BE2C (cell line): ENCODE measurements around the gene TMEM151B.

Source experiments
- DNase-seq: peaks from one replicate; pipeline ENCODE4 v3.0.0-alpha.2; 2020
- H3K27me3 ChIP-seq: fragments of 250-450 bp; sonication (Bioruptor Pico); 2 replicates; pipeline ENCODE4 v1.5.1; 2020; ENCODE audit warnings: mild to moderate bottlenecking
- H3K36me3 ChIP-seq: fragments of 250-450 bp; sonication (Bioruptor Pico); 2 replicates; pipeline ENCODE4 v1.5.1; 2020; ENCODE audit warnings: mild to moderate bottlenecking
- H3K4me1 ChIP-seq: fragments of 250-450 bp; sonication (Bioruptor Pico); 2 replicates; pipeline ENCODE4 v1.5.1; 2020
- H3K4me3 ChIP-seq: 2 replicates; pipeline ENCODE4 v1.5.1; 2011; ENCODE audit warnings: low read depth, low read length
- H3K9me3 ChIP-seq: fragments of 250-450 bp; sonication (Bioruptor Pico); 2 replicates; pipeline ENCODE4 v1.5.1; 2020
- CTCF ChIP-seq: IDR thresholded peaks from 2 replicates; pipeline ENCODE4 v1.5.1; 2012; ENCODE audit warnings: mild to moderate bottlenecking, low read depth, low read length

TMEM151B gene

DNA sequence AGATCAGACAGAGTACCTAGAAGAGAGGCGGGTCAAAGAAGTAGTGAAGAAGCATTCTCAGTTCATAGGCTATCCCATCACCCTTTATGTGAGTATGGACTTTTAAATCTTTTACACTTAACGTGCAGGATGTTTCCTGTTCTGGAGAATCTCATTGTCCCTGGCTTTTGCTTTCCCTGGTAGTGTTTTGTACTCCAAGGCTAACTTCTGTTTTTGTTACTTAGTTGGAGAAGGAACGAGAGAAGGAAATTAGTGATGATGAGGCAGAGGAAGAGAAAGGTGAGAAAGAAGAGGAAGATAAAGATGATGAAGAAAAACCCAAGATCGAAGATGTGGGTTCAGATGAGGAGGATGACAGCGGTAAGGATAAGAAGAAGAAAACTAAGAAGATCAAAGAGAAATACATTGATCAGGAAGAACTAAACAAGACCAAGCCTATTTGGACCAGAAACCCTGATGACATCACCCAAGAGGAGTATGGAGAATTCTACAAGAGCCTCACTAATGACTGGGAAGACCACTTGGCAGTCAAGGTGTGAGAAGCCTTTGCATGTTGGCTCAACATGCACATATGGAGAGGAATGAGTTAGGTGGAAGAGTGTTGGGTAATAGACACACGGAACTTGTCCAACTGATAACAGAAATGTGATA is 20.1 kb upstream of the TMEM151B start:
- H3K9me3 ChIP-seq, result no peaks in the 10 kb centered on the region
- peak overlapping the region; percentile 94 for H3K4me3 ChIP-seq
- H3K36me3 ChIP-seq, result peaks cover 82% of the 10 kb centered on the region
- no peak for TF ChIP-seq CTCF
- DNase-seq, result no peak
- H3K27me3 ChIP-seq, result no peaks in the 10 kb centered on the region
- H3K4me1 ChIP-seq, result peaks cover 8% of the 10 kb centered on the region

DNA sequence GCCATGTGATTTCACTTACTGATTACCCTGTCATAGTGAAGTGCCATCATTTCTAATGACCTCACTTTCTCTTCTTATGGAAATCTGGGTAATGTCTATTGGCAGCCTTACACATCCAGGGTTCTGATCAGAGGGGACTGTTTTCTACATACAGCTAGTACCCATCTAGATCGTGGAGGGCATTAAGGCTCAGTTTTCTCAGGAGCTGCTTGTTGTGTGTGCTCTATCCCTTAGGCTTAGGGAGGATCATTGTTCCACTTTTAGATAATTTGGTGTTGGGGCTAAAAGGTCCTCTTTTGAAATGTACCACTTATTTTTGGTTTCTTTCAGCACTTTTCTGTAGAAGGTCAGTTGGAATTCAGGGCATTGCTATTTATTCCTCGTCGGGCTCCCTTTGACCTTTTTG is 19.5 kb upstream of the TMEM151B start:
- Histone ChIP-seq H3K4me1 (peaks cover 8% of the 10 kb centered on the region), H3K9me3 (no peaks in the 10 kb centered on the region), H3K4me3 (peak overlapping the region; percentile 8; the same call in 1 of the 2 replicates), H3K27me3 (no peaks in the 10 kb centered on the region), H3K36me3 (peaks cover 87% of the 10 kb centered on the region)
- no peak for DNase-seq
- no peak for TF ChIP-seq CTCF

GRCh38 chr6:44251576-44252524 is 18.4 kb upstream of the TMEM151B start:
- TF ChIP-seq CTCF, result no peak
- DNase-seq, result no peak
- Histone ChIP-seq H3K4me1 (peaks cover 8% of the 10 kb centered on the region), H3K9me3 (no peaks in the 10 kb centered on the region), H3K36me3 (peaks cover 94% of the 10 kb centered on the region), H3K4me3 (no peak overlapping the region), H3K27me3 (no peaks in the 10 kb centered on the region)

- H3K9me3 ChIP-seq, result no peaks in the 10 kb centered on the region
- DNase-seq, result peak; percentile 85
- no peaks in the 10 kb centered on the region for H3K27me3 ChIP-seq
- H3K36me3 ChIP-seq, result peaks cover 82% of the 10 kb centered on the region
- TF ChIP-seq CTCF, result peak; percentile 62
- H3K4me1 ChIP-seq, result peaks cover 8% of the 10 kb centered on the region
- no peak overlapping the region for H3K4me3 ChIP-seq
These were observed 16.7 kb upstream of the TMEM151B start for GRCh38 chr6:44253307-44254101.

DNA sequence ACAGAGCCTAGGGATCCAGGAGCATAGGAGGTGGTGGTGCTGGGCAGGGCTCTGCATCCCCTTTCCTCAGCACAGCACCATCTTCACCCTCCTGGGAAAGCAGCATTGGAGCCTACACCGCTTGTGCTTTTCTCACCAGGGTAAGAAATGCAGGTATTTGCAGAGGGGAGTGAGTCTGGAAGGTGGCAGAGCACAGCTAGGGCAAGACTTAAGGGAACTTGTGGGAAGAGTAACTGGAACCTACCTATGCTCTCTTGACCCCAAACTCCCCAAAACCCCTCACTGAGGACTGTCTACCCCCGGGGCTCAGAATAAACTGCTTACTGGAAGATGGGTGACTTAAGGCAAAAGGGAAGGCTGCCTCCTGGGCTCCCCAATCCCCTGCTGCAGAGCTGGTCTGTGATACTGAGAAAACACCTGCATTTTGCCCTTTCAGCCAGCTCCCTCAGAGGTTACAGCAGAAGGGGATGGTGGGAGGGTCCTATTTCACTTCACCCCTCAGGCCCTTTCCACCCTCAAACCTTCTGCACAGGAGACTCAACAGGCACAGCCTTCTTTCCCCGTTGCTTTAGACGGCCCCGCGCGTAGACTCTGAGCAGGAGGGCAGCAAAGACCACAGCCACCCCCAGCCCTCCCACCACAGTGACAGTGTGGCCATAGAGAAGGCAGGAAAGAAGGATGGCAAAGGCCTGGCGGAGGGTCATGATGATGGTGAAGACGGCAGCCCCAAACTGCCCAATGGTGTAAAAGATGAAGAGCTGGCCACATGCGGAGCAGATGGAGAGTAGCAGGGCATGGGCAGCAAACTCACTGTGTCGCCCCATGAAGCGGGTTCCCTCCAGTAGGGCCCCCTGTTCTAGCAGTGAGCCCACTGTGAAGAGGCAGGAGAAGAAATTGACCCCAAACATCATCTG is 15.8 kb upstream of the TMEM151B start:
- Histone ChIP-seq H3K9me3 (no peaks in the 10 kb centered on the region), H3K4me1 (peaks cover 8% of the 10 kb centered on the region), H3K27me3 (no peaks in the 10 kb centered on the region), H3K4me3 (no peak overlapping the region), H3K36me3 (peaks cover 75% of the 10 kb centered on the region)
- TF ChIP-seq CTCF, result no peak
- DNase-seq, result peak; percentile 45
